ENCODE results near the gene ATG13. TPM values are rescaled to one million over a fixed set of nuclear protein-coding genes. Genes with fewer than 3 reads are reported as not detected.

ATG13 gene
- total RNA-seq, 1 donor from 2014 or later, result 39.0 TPM

GRCh38 chr11:46698597-46698996, 81.2 kb downstream of the ATG13 start:
- intact Hi-C loops (cut with DNase I), result no loop called here
- Histone ChIP-seq H3K4me1 (peaks cover 82% of the 10 kb centered on the region), H3K4me3 (no peak overlapping the region), H3K9me3 (no peaks in the 10 kb centered on the region), H3K27me3 (no peaks in the 10 kb centered on the region), H3K36me3 (peaks cover 0 to 28% of the 10 kb centered on the region in 2 donors), H3K27ac (peak overlapping the region; percentile 95)
- DNase-seq (ENCODE audit: extremely low spot score in 2 of 2), result no peak
- no peak for TF ChIP-seq POLR2AphosphoS5 (IDR thresholded peaks at IDR 0.05; ENCODE audit: insufficient read depth in 1 of 2, low read depth in 1 of 2)
- no peak for TF ChIP-seq POLR2A (IDR thresholded peaks at IDR 0.05)
- TF ChIP-seq, protein P1, sequence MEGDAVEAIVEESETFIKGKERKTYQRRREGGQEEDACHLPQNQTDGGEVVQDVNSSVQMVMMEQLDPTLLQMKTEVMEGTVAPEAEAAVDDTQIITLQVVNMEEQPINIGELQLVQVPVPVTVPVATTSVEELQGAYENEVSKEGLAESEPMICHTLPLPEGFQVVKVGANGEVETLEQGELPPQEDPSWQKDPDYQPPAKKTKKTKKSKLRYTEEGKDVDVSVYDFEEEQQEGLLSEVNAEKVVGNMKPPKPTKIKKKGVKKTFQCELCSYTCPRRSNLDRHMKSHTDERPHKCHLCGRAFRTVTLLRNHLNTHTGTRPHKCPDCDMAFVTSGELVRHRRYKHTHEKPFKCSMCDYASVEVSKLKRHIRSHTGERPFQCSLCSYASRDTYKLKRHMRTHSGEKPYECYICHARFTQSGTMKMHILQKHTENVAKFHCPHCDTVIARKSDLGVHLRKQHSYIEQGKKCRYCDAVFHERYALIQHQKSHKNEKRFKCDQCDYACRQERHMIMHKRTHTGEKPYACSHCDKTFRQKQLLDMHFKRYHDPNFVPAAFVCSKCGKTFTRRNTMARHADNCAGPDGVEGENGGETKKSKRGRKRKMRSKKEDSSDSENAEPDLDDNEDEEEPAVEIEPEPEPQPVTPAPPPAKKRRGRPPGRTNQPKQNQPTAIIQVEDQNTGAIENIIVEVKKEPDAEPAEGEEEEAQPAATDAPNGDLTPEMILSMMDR (IDR thresholded peaks at IDR 0.05), result no peak

GRCh38 chr11:46700241-46701077, 83.1 kb downstream of the ATG13 start, which contains the start of the genes ARHGAP1 and ZNF408:
ARHGAP1 (minus strand) TSS chr11:46700619; CDS start chr11:46696107, 4,512 bp downstream.
ZNF408 (plus strand) TSS chr11:46701031; CDS start chr11:46701048, 17 bp downstream.
- Histone ChIP-seq H3K4me1 (peaks cover 63% of the 10 kb centered on the region), H3K4me3 (peak within 1 kb of the TSS; percentile 78 to 93), H3K9me3 (no peaks in the 10 kb centered on the region), H3K27me3 (no peaks in the 10 kb centered on the region), H3K36me3 (peaks cover 0 to 28% of the 10 kb centered on the region in 2 donors), H3K27ac (peak within 1 kb of the TSS; percentile 95)
- TF ChIP-seq POLR2AphosphoS5 (IDR thresholded peaks at IDR 0.05; ENCODE audit: insufficient read depth in 1 of 2, low read depth in 1 of 2) (peak; percentile 94 to 96), POLR2A (IDR thresholded peaks at IDR 0.05) (peak in 1 of 2 donors; percentile 52)
- TF ChIP-seq, protein P1 (IDR thresholded peaks at IDR 0.05), result no peak
- peak in 1 of 2 donors; percentile 99 for DNase-seq (ENCODE audit: extremely low spot score in 2 of 2)
- intact Hi-C loops (cut with DNase I), result no loop called here

DNA sequence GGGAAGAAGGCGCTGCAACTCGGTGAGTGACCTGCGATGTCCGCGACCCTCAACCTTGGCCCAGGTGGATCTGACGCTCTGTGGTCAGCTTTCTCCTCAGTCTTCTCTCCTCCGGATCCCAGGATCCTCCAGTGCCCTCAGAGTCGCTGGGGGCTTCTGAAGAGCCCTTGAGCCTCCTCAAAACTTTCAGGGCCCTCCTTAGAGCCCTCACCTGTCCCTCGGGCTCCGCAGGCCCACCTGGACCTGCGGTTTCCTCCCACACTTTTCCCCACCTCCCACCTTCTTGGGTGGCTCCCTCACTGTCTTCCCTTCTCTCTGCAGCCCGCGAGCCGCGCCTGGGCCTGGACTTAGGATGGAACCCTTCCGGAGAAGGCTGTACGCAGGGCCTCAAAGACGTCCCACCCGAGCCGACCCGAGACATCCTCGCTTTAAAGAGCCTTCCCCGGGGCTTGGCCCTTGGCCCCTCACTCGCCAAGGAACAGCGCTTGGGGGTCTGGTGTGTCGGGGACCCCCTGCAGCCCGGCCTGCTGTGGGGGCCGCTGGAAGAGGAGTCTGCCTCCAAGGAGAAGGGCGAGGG, 83.8 kb downstream of the ATG13 start:
- Histone ChIP-seq H3K9me3 (no peaks in the 10 kb centered on the region), H3K36me3 (peaks cover 0 to 28% of the 10 kb centered on the region in 2 donors), H3K27me3 (no peaks in the 10 kb centered on the region), H3K27ac (peak overlapping the region; percentile 95), H3K4me1 (peaks cover 56% of the 10 kb centered on the region), H3K4me3 (peak overlapping the region; percentile 78 to 93)
- intact Hi-C loops (cut with DNase I), result no loop called here
- DNase-seq (ENCODE audit: extremely low spot score in 2 of 2), result no peak
- TF ChIP-seq, protein P1 (IDR thresholded peaks at IDR 0.05), result no peak
- no peak for TF ChIP-seq POLR2A (IDR thresholded peaks at IDR 0.05)
- TF ChIP-seq POLR2AphosphoS5 (IDR thresholded peaks at IDR 0.05; ENCODE audit: insufficient read depth in 1 of 2, low read depth in 1 of 2), result no peak

GRCh38 chr11:46705070-46705688, 87.8 kb downstream of the ATG13 start:
- intact Hi-C loops (cut with DNase I), result loop anchor here (5.0 kb wide), 1 partner anchor 88 kb away; the partner anchor contains the start of genes ATG13 and HARBI1
- no peak for TF ChIP-seq POLR2A (IDR thresholded peaks at IDR 0.05)
- TF ChIP-seq, protein P1 (IDR thresholded peaks at IDR 0.05), result no peak
- no peak for TF ChIP-seq POLR2AphosphoS5 (IDR thresholded peaks at IDR 0.05; ENCODE audit: insufficient read depth in 1 of 2, low read depth in 1 of 2)
- DNase-seq (ENCODE audit: extremely low spot score in 2 of 2), result no peak
- Histone ChIP-seq H3K27me3 (no peaks in the 10 kb centered on the region), H3K4me1 (peaks cover 19% of the 10 kb centered on the region), H3K36me3 (peaks cover 0 to 38% of the 10 kb centered on the region in 2 donors), H3K4me3 (no peak overlapping the region), H3K9me3 (no peaks in the 10 kb centered on the region), H3K27ac (no peak overlapping the region)
